ENCODE data around the gene RDH11.
"Not testable (repeated sequence)": the region's sequence is repeated elsewhere in the genome, so short reads cannot be mapped to it uniquely, and the experiment has no call there.

The RDH11 gene

DNA sequence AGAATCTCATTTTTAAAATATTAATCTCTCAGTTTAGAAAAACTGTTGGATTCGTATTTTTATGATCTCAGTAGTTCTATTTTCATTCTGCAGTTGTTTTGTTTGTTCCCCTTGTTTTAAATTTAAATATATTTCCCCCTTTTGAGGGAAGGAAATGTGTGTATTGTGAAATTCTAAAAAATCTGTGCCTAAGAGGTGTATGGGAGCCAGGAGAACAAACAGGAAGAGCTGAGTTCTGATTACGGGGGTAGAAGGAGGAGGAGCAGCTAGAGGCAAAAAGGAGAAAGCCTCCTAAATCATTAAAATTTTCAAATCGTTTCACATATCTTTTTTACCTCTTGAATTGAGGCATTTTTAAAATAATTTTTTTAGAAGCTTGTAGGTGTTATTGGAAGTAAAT, 8.4 kb upstream of the RDH11 start:
- DNase-seq (ENCODE audit: low read depth) = no peak

DNA sequence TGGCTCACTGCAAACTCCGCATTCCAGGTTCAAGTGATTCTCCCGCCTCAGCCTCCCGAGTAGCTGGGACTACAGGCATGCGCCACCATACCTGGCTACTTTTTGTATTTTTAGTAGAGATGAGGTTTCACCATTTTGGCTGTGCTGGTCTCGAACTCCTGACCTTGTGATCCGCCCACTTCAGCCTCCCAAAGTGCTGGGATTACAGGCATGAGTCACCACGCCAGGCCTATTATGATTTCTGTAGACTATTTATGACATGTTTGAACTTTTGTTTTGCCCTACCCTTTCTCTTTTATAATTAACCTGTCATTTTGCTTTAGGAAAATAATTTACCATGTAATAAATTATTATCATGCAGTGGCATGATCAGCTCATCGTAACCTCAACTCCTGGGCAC, 5.9 kb upstream of the RDH11 start, which contains the start of gene RDH12:
Gene RDH12, plus strand, starts transcription at position 395 of the 400 bp plus-strand sequence. CDS start 20,757 bp downstream, outside the sequence.
- not testable (repeated sequence) for DNase-seq (ENCODE audit: low read depth)

DNA sequence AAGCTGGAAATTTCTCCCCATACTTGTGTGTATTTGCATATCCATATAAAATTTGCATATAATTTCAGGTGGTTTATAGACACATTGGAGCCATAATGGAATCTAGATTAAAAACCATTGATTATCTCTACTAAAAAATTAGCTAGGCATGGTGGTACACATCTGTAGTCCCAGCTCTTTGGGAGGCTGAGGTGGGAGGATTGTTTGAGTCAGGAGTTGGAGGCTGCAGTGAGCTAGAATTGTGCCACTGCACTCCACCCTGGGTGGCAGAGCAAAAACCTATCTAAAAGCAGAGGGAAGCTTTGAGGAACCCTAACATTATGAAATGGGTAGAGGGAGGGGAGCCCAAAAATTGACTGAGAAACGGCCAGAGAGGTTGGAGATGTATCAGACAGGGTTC, 2.6 kb upstream of the RDH11 start:
- DNase-seq (ENCODE audit: low read depth) = no peak

DNA sequence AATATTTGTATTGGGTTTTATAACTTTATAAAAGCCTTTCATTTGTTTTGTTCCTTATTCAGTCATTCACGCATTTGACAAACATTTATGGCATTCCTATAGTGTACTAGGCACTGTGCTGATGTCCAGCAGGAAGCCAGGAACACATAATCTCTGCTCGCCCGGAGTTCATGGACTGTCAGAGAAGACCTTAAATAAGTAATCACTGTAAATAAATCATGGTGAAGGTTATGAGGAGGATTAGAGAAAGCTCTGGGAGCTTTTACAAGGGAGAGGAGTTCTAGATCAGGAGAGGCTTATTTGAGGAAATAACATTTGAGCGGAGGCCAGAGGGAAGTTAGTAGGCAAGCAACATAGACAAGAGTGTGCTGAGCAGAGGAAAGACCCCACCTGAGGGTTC, 1.4 kb upstream of the RDH11 start:
- DNase-seq (ENCODE audit: low read depth) = no peak

DNA sequence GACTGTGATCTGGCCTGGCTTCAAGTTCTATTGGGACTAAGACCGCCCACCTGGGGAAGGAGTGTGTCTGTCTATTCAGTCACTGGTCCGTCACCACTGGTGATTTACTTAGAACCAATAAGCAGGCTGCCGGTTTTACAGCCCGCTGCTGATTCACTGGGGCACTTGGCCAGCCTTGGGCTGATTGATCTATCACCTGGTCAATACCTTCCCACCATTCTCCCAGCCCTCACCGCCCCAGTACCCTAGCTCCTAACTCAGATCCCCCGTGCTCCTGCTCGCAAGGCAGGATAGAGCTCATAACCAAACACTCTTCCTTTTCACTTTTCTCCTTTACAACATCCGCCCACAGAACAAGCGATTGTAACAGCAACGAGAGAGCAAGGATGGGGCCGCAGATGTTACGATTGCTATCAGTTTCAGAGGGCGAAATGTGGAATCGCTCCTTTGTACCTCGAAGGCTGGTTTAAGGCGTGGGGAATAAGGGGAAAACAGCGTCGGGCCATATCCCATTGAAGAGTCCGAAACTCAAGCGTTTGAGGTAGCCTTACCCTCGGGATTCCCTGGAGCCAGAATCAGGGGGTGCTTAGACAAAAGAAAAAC, 672 bp downstream of the RDH11 start:
- DNase-seq (ENCODE audit: low read depth) = peak; percentile 16

DNA sequence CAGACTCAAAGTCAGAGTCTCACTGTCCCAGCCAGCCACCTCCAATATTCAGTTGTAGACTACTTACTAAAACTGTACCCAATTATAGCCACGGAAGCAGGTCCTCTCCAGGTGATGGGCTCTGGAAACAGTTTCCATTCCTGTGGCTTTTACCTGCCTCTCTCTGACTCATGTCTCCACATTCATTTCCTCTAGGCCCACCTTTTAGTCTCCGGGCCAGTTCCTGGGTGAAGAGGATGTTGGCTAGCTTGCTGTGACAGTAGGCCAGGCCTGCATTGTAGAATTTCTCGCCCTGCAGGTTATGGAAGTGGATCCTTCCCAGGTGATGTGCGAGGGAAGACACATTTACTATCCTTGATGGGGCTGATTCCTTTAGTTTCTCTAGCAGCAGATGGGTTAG, 5.6 kb downstream of the RDH11 start:
- no peak for DNase-seq (ENCODE audit: low read depth)

DNA sequence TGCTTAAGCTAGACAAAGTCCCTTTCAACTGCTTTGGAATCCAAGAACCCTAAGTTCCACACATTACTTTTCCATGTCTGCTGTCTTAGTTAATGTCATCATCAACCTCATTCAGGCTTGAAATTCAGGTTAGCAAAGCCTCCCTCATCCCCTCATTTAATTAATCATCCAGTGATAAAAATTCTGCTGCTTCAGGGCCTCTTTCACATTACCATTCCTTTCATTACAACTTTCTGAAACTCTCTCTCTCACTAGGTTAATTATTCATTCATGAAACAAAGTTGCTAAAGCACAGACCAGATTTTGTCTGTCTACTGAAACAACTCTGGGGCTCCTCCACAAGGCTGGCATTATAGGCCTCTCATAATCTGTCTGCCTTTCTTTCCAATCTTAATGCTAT, 11.7 kb downstream of the RDH11 start:
- DNase-seq (ENCODE audit: low read depth) = no peak

DNA sequence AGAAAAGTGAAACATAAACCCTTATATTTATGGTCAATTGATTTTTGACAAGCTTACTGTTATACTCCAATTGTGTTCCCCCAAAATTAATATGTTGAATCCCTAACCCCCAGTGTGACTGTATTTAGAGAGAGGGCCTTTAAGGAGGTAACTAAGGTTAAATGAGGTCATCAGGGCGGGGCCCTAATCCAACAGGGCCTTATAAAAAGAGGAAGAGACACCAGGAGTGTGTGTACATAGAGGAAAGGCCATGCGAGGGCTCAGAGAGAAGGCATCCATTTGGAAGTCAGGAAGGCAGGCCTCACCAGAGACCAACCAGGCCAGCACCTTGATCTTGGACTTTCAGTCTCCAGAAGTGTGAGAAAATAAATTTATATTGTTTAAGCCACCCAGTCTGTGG, 14.6 kb downstream of the RDH11 start:
- no peak for DNase-seq (ENCODE audit: low read depth)

DNA sequence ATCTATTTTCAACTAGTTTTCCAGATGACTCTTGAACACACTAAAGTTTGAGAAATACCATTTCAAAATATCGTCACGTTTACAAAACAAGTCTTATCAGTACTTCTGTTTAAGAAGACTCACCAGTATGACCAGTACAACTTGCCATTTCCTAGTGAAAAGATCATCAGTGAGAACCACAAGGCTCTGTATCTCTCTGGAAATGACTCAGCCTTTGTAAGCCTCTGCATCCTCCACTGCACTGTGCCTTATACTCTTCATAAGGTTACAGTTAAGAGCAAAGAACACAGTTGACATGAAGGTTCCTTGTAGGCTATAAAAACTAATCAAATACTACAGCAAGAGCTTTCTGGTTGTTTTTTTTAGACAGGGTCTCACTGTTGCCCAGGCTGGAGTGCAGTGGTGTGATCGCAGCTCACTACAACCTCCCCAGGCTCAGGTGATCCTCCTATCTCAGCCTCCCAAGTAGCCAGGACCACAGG, 15.4 kb downstream of the RDH11 start:
- DNase-seq (ENCODE audit: low read depth) = no peak

DNA sequence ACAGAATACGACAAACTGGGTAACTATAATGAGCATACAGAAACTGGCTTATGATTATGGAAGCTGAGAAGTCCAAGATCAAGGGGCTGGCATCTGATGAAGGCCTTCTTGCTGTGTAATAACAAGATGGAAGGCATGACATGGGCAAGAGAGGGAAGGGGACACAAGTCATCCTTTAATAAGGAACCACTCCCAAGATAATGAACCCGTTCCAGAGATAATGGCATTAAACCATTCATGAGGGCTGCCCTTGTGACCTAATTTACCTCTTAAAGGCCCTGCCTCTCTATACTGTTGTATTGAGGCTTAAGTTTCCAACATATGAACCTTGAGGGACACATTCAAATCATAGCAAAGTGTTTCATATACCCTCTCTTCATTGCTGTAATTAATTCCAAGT, 16.6 kb downstream of the RDH11 start:
- no peak for DNase-seq (ENCODE audit: low read depth)

DNA sequence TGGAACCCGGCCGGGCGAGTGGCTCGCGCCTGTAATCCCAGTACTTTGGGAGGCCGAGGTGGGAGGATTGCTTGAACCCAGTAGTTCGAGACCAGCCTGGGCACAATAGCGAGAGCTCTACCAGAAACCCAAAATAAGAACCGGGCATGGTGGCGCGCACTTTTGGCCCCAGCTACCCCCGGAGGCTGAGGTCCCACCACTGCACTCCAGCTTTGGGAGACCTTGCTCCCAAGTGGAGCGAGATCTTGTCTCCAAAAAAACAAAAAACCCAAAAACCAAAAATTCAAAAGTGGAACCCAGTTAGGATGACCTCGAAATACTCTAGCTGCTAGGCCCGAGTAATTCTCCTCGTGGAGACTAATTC, 20.4 kb downstream of the RDH11 start:
- no peak for DNase-seq (ENCODE audit: low read depth)

DNA sequence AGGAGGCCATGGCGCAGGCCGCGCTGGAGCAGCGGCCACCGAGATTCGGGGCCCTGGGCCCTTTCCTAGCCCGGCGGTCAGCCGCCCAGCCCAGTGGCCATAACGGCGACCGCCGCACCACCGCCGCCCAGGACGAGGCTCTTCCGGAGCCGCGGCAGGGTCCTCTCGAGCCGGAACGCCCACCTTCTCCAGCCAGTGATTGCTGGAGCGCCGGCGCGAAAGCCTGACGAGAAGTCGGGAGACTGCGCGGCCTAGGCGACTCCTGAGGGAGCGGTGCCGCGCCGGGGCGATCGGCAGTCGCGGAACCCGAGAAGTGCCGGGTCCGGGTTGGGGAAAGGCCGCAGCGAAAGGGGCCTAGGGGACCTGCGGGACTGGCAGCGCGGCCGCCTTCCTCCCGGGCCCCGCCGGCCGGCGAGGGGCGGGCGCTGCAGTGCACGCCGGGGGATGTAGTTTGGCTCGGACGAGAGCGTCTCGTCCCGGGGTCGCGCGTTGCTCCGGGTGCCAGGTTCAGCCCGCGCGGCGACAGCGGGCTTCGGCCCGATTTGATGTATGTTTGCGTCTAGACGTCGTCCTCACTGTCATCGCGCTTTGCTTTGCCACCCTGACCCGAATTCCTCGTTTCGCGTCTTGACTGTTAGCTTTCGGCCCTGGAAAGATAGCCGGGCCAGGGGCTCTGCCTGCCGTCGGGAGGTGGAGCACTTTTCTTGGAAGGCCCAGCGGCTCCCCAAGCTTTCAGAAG, 20.9 kb downstream of the RDH11 start, which contains the start of gene VTI1B:
Gene VTI1B, minus strand, starts transcription at position 153 of the 739 bp plus-strand sequence. Its CDS starts 143 bp downstream, at position 10.
- peak; percentile 54 for DNase-seq (ENCODE audit: low read depth)

DNA sequence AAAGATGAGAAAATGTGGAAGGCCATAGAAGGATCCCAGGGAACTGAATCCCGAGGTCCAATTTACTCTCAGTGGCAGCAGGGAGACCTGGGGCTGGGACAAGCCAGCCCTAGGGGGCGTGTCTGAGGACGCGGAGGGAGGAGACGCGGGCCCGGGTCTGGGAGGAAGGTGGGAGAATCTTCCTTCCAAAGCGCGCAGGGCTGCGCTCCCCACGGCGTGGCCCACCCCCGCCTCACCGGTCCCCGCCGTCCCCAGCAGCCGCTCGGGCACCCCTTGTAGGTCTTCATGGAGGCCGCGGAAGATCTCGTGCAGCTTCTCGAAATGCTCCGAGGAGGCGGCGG, 21.5 kb downstream of the RDH11 start:
- DNase-seq (ENCODE audit: low read depth) = peak; percentile 18

DNA sequence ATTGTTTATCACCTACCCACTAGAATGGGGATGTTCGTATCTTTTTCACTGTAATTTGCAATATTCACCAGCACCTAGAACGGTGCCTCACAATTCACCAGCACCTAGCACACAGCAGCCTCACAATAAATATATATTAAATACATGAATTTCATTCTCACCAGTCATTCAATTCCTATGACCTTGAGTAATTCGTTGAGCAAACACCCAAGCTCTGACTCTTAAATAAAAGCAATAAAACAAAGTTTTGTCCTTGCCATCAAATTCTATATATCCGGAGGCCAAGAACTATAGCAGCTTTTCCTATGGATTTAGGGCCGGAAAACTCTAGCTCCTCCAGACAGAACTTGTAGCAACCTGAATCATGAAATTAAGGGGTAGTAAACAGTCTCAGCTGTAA, 22.1 kb downstream of the RDH11 start:
- DNase-seq (ENCODE audit: low read depth) = no peak

DNA sequence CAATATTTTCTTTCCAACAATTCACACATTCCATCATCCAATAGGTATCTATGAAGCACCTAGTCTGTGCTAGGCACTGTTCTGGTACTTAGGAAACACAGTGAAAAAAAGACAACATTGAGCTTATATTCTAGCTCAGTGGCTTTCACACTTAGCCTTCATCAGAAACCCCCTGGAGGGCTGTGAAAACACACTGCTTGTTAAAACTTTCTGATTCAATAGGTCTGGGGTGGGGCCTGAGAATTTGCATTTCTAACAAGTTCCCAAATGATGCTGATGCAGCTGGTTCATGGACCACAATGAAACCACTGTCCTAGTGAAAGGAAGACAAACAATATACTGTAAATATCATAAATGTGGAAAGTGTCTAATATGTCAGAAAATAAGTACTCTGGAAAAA, 27.0 kb downstream of the RDH11 start:
- DNase-seq (ENCODE audit: low read depth) = no peak

DNA sequence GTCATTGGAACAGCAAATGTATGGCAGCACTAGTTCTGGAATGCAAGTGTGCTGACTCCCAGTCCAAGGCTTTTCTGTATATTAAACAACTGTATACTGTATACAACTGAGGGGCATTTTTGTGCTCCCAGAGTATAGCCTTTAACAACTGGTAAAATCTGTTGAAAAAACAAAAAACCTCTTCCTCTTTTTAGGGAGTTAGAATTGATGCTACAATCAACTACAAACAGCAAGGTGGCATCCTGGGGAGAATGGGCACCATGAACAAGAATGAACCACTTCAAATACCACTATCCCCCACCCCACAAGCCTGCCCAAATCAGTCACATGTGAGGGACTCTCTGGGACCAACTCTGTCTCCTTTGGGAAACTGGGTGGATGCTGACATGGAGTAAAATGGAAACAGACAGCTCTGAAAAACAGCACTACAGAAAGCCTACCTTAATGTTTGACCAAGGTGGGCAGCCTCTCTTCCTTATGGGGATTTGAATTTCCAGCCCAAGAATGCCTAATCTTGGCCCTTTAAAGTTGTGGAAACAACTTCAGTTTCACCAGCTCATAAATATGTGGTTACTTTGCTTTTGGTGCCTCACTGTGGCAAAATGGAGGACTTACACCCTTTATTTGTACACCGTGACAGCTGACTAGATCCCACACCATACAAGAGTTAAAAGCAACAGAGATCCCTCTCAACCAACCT, 28.7 kb downstream of the RDH11 start:
- no peak for DNase-seq (ENCODE audit: low read depth)

DNA sequence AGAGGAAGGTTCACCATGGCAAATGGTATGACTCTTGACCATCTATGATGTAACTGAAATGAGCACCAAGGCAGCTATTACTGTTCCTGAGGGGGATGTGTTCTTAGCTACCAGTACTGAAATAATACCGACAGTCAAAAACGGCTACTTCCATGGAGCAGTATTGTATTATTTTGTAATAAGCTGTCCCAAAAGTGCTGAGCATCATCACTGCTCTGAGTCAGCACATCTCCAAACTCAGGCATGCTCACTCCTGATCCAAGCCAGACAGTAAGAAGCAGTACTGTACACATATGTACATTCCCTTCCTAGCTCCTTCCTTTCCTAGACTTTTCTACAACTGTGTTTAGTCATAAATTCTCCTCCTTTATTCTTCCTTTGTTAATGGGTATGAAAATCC, 29.7 kb downstream of the RDH11 start:
- DNase-seq (ENCODE audit: low read depth) = no peak

DNA sequence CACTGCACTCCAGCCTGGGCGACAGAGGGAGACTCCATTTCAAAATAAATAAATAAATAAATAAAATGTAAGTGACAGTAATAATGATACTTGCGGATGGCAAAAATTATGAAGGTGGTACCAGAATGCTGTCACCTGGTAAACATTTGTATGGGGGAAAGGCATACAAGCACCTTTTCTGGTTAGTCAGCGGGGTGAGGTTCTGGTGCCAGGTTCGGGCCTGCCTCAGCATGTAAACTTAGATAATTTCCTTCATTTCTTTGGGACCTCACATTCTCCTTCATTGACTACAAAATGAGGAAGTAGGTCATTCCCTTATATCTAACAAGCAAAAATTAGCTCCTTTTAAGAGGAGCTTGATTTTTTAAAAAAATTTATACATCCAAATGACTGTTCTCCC, 31.9 kb downstream of the RDH11 start:
- no peak for DNase-seq (ENCODE audit: low read depth)

DNA sequence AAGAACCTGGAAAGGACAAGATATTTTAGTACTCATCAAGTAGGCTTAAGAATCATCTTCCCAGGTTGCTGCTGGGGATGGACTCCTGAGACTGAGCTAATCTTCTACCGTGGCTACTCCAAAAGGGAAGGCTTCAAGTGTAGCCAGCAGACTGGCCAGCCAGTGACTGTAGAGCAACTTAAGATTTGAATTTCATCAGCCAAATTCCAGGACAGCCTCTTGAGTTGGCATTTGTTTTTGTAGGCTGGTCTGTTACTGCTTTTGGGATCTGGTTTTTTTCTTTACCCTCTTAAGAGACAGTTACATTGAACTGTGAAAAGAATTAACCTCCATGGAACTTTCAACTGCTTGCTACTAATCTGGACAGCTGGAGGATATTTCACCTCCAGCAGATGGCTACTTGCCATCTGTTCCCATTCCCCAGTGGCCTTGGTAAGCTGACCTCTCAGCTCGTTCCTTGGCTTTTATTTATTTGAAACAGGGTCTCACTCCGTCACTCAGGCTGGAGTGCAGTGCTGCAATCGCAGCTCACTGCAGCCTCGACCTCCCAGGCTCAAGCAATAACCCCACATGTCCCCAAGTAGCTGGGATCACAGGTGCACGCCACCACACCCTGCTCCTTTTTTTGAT, 41.8 kb downstream of the RDH11 start:
- DNase-seq (ENCODE audit: low read depth) = no peak

DNA sequence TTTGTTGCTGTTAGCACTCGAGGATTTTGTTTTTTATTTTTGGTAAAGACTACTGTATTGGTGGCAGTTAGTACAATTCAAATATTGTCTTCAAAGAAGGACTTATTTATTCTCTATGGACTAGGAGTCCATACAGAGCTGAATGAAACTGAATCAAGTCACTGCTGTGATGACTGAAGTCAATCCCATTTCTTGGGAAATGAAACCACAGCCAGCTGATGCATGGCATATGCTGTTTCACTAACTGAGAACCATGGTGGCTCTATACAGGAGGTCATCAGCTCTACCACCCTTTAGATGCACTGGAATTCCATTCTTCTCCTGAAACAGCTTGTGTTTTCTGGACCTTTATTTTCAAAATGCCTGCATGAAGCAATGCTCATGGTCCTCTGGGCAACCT, 43.4 kb downstream of the RDH11 start:
- DNase-seq (ENCODE audit: low read depth) = no peak

DNA sequence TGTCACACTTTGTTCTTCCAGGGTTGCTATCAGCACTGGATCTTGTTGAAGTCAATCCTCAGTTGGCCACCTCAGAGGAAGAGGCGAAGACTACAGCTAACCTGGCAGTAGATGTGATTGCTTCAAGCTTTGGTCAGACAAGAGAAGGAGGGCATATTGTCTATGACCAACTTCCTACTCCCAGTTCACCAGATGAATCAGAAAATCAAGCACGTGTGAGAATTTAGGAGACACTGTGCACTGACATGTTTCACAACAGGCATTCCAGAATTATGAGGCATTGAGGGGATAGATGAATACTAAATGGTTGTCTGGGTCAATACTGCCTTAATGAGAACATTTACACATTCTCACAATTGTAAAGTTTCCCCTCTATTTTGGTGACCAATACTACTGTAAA, 44.9 kb downstream of the RDH11 start:
- DNase-seq (ENCODE audit: low read depth) = no peak

DNA sequence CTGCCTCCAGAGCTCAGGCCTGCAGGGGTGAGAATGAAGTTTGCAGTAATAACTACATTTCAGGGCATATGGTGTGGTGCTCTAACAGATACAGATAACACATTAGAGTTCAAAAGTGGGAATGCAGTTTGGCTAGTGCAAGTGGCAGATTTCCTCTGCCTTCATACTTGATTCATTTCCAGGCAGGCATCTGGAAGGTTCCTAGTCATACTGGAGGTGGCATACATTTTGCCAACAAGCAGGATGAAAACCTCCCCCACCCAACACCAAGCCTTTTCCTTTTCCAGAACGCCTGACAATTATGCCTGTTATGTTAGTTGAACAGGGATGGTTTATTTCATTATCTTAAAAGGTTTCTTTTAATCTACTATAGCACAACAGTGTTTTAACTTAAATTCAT, 45.4 kb downstream of the RDH11 start:
- DNase-seq (ENCODE audit: low read depth) = no peak

DNA sequence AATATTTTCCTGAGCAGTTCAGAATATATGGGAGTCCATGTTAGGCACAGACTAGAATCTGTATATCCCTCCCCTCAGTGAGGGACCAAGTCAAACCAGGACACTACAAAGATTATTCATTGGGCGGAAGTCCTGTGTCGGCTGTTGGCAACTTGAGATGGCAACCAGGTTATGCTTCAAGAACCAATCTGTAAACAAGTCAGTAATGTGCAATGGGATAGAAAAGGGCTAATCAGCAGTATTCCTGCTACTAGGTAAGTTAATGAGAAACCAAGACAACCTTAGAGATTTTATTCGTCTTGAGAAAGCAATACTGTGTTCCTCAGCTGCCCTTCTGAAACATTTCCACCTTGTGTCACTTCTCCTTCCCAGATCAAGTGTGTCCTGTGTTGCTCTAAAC, 49.4 kb downstream of the RDH11 start:
- no peak for DNase-seq (ENCODE audit: low read depth)
